GM19463 (cell line): ENCODE data around the gene EPYC.

Experiments used
- ATAC-seq: cut with Tn5 transposase; IDR thresholded peaks from one replicate; pipeline ENCODE4 v1.9.1; 2021; ENCODE audit warnings: mild to moderate bottlenecking, moderate library complexity; ENCODE audit not compliant: unreplicated experiment

Gene EPYC

GRCh38 chr12:90959032-90959431 is 45.7 kb downstream of the EPYC start:
- no peak for ATAC-seq

DNA sequence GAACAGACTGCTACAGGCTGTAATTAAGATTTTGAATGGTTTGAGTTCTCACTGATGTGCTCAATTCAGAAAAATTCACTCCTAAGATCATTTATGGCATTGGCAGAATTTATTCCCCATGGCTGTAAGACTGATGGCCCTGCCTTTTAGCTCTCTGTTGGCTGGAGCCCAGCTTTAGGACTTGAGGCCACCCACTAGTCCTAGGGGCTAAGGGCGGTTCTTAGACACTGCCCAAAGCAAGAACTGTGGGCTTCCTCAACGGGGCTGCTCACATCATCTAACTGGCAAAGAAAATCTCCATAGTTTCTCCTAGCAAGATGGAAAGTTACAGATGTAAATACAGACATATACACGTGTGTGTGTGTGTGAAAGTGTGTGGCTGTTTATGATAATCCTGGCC is 46.4 kb downstream of the EPYC start:
- no peak for ATAC-seq

DNA sequence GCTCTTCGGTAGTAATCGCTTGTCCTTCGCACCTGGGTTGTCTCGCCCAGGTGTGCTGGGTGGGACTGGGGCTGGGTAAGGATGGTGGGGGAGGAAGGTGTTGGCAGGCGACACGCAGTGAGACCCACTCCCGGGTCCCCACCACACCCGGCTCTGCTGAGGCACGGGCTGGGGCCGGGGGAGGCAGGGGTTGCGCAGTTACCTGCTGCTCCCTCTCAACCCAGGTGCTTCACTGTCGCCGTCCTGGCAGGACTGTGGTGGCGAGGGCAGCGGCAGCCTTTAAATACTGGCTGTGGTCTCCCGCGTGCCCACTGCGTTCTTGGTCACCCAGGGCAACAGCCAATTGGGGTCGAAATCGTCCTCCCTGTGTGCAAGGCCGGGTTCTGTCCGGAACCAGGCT is 49.9 kb downstream of the EPYC start, which contains the start of gene CCER1:
CCER1 (minus strand) TSS at position 256 of the 400 bp plus-strand sequence. CDS start 434 bp downstream, outside the sequence.
- ATAC-seq: no peak

DNA sequence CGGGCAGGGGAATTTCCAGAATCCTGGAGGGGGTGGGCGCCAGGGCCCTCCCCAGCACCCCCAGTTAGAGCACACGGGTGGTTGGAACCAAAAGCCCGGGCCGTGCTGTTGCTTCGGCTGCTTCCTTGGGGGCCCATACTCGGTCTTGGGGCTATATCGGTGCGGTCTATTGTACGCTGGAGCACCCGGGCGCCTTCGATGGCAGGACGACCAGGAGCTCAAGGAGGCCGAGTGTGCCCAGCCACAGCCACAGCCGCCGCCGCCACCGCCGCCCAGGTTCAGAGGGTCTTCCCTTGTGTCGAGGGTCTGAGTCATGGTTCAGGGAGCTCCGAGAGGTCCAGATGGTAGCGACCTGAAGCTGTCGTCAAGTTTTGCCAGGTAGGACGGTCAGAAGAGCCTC is 50.3 kb downstream of the EPYC start:
- ATAC-seq: no peak

DNA sequence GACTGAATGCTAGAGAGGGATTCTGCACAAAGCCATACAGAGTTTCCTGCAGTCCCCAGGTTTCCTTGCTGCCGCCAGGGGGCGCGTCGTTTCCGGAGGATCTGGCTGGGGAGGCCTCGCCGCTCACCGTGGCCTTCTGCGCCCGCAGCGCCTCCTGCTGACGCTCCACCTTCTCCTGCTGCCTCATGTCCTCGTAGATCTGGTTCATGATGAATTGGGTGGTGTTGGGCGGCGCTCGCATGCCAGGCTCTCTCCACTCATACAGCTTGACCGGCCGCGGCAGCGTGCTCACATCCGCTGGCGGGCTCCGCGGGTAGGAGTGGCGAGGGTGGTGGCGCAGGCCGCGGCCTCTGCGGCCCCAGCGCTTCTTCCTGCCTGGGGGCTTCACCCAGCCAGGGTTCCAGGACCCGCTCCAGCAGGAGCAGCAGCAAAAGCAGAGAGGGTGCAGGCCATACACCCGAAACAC is 50.8 kb downstream of the EPYC start:
- peak; percentile 50 for ATAC-seq

GRCh38 chr12:90951432-90952105 is 53.2 kb downstream of the EPYC start:
- ATAC-seq: no peak

- no peak for ATAC-seq
These were observed 56.9 kb downstream of the EPYC start for GRCh38 chr12:90947869-90948268.

- ATAC-seq: peak; percentile 76
These were observed 59.6 kb downstream of the EPYC start for GRCh38 chr12:90945070-90945649.

- ATAC-seq: no peak
These were observed 61.5 kb downstream of the EPYC start for GRCh38 chr12:90943255-90943654.

DNA sequence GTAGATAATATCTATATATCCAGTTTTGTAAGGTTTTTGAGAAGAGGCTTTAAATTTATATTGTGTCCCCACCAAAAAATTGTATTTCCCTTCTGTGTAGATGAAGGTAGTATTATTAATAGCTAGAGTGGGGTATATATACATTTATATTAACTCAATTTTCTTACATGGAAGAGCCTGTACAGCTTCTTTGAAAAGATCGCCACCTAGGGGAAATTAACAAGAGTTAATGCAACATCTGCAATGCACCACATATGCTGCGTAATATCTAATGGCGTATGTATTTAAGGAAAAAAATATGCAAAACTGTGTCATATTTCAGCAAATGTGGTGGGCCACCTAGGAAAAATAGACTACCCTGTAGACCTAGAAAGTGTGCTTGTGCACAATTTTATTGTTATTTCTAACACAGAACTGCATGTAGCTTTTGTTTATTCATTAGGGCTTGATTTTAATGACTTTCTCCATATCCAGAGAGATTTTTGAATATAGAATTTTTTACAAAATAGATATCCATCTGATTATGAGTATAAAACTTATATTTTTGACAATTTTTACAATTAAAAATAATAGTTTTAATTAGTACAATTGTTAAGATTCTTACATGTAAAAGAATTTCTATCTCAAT is 63.8 kb downstream of the EPYC start:
- peak; percentile 69 for ATAC-seq

DNA sequence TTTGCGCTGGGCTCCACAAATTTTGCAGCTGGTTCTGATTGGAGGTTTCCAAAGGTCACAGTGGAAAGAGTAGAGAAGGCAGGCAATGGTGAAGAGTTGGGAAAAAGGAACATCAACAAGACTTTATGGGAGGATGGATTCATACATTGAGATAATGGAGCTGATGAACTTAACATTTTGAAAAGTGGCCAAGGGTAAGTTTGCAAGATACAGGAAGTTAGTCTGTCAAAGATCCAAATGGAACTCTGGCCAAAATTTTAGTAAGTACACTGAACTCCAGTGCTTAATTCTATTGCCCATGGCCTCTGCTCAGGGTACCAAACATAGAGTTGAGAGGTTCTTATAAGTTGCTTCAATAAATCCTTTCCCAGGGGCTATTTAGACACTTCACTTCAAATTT is 65.4 kb downstream of the EPYC start:
- no peak for ATAC-seq

GRCh38 chr12:90938451-90938850 is 66.3 kb downstream of the EPYC start:
- ATAC-seq: no peak

GRCh38 chr12:90937651-90938050 is 67.1 kb downstream of the EPYC start:
- no peak for ATAC-seq

- ATAC-seq: no peak
These were observed 68.4 kb downstream of the EPYC start for GRCh38 chr12:90936230-90937005.

- ATAC-seq: no peak
These were observed 79.2 kb downstream of the EPYC start for GRCh38 chr12:90925562-90925961.

GRCh38 chr12:90924406-90924805 is 80.4 kb downstream of the EPYC start:
- ATAC-seq: no peak

- ATAC-seq: no peak
These were observed 82.6 kb downstream of the EPYC start for GRCh38 chr12:90922145-90922627.

GRCh38 chr12:90921536-90921935 is 83.2 kb downstream of the EPYC start:
- no peak for ATAC-seq

GRCh38 chr12:90920222-90920621 is 84.5 kb downstream of the EPYC start:
- no peak for ATAC-seq

- ATAC-seq: no peak
These were observed 87.3 kb downstream of the EPYC start for GRCh38 chr12:90917431-90917830.

- ATAC-seq: no peak
These were observed 88.3 kb downstream of the EPYC start for GRCh38 chr12:90916516-90916915.
